ENCODE results near the gene ART5. TPM values are rescaled to one million over a fixed set of nuclear protein-coding genes. Genes with fewer than 3 reads are reported as not detected.

Gene ART5
- total RNA-seq, 2 experiments from 2014 or later = not detected

DNA sequence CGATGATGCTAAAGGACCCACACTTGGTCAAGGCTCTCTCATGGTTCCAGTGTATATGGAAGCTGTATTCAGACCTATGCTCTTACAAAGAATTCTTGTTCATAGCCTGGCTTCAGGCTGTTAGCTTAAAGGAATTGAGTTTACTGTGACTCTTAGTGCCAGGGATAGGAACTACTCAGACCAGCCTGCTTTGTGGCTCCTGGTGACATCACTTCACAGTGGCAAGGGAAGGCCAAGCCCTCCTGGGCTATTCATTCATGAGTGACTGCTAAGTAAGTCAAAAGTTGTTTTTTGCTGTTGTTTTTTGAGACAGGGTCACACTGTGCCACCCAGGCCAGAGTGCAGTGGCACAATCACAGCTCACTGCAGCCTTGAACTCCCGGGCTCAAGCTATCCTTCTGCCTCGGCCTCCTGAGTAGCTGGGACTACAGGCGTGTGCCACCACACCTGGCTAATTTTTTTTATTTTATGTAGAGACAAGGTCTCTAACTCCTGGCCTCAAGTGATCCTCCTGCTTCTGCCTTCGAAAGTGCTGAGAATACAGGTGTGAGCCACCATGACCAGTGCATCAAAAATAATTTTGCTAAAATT, 9.6 kb downstream of the ART5 start:
- H3K27me3 Mint-ChIP-seq = no peaks in the 10 kb centered on the region
- no peaks in the 10 kb centered on the region for H3K4me1 Mint-ChIP-seq (ENCODE audit: low read depth)
- H3K9me3 Mint-ChIP-seq = no peaks in the 10 kb centered on the region
- Histone ChIP-seq H3K4me3 (ENCODE audit: low read length) (no peak overlapping the region), H3K9me3 (ENCODE audit: control insufficient read depth in 1 of 2, insufficient read depth in 1 of 2, low read length in 2 of 2) (no peaks in the 10 kb centered on the region), H3K4me1 (ENCODE audit: insufficient read depth, low read length) (no peaks in the 10 kb centered on the region), H3K36me3 (ENCODE audit: insufficient read depth, low read length) (no peaks in the 10 kb centered on the region), H3K27ac (ENCODE audit: low read depth in 1 of 2, low read length in 2 of 2) (no peak overlapping the region), H3K27me3 (ENCODE audit: control insufficient read depth in 1 of 2, insufficient read depth in 2 of 2, low read length in 2 of 2) (no peaks in the 10 kb centered on the region)
- no peak overlapping the region for H3K4me3 Mint-ChIP-seq
- CTCF ChIA-PET = interaction anchor here (1.0 kb wide), 1 partner anchor 18 kb away, joined by 3 read pairs; no protein-coding TSS in a partner anchor
- H3K27ac Mint-ChIP-seq = no peak overlapping the region
- DNase-seq (no peak), ATAC-seq (ENCODE audit: poor library complexity) (no peak)
- H3K36me3 Mint-ChIP-seq (ENCODE audit: low read depth) = no peaks in the 10 kb centered on the region
- intact Hi-C loops (cut with DNase I, micrococcal nuclease) = no loop called here
- no peak for TF ChIP-seq CTCF (IDR thresholded peaks at IDR 0.05)
- POLR2A ChIA-PET = no interaction called here

GRCh38 chr11:3631331-3631730, 10.5 kb downstream of the ART5 start:
- ATAC-seq (ENCODE audit: poor library complexity) = no peak

DNA sequence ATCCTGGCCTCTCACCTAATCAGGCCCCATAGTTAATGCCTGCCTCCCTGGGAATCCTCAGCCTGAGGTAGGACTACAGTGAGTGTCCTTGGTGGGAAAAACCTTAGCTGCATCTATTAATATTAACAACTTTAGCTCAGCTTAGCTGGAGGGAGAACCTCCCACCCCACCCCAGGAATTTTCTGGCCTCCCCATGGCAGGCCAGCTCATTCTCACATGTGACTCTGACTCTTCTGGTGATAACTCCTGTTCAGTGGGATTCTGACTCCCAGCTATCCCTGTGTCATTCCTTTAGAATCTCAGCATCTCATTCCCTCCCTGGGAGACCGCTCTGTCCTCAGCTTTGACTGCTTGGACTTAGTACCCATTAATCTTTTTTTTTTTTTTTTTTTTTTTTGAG, 14.5 kb downstream of the ART5 start:
- Histone ChIP-seq H3K27me3 (ENCODE audit: control insufficient read depth in 1 of 2, insufficient read depth in 2 of 2, low read length in 2 of 2) (no peaks in the 10 kb centered on the region), H3K4me3 (ENCODE audit: low read length) (no peak overlapping the region), H3K9me3 (ENCODE audit: control insufficient read depth in 1 of 2, insufficient read depth in 1 of 2, low read length in 2 of 2) (peaks cover 0 to 4% of the 10 kb centered on the region in 2 experiments), H3K4me1 (ENCODE audit: insufficient read depth, low read length) (no peaks in the 10 kb centered on the region), H3K36me3 (ENCODE audit: insufficient read depth, low read length) (no peaks in the 10 kb centered on the region), H3K27ac (ENCODE audit: low read depth in 1 of 2, low read length in 2 of 2) (no peak overlapping the region)
- intact Hi-C loops (cut with DNase I, micrococcal nuclease) = no loop called here
- Mint-ChIP-seq H3K36me3 (ENCODE audit: low read depth) (no peaks in the 10 kb centered on the region), H3K9me3 (no peaks in the 10 kb centered on the region), H3K27me3 (no peaks in the 10 kb centered on the region), H3K27ac (no peak overlapping the region), H3K4me3 (no peak overlapping the region), H3K4me1 (ENCODE audit: low read depth) (peaks cover 10% of the 10 kb centered on the region)
- CTCF ChIA-PET = interaction anchor here (0.7 kb wide), 1 partner anchor 14 kb away, joined by 7 read pairs; no protein-coding TSS in a partner anchor
- POLR2A ChIA-PET = no interaction called here
- TF ChIP-seq CTCF (IDR thresholded peaks at IDR 0.05) = no peak
- ATAC-seq (ENCODE audit: poor library complexity) (no peak), DNase-seq (no peak)

More at GRCh38 chr11:3631331-3631730, 10.5 kb downstream of the ART5 start:
- Mint-ChIP-seq H3K36me3 (ENCODE audit: low read depth) (no peaks in the 10 kb centered on the region), H3K27ac (no peak overlapping the region), H3K4me1 (ENCODE audit: low read depth) (peaks cover 6% of the 10 kb centered on the region), H3K9me3 (no peaks in the 10 kb centered on the region), H3K4me3 (no peak overlapping the region), H3K27me3 (no peaks in the 10 kb centered on the region)
- no peak overlapping the region for H3K4me3 ChIP-seq (ENCODE audit: low read length)
- intact Hi-C loops (cut with DNase I, micrococcal nuclease) = no loop called here
- no peaks in the 10 kb centered on the region for H3K36me3 ChIP-seq (ENCODE audit: insufficient read depth, low read length)
- peaks cover 0 to 4% of the 10 kb centered on the region in 2 experiments for H3K9me3 ChIP-seq (ENCODE audit: control insufficient read depth in 1 of 2, insufficient read depth in 1 of 2, low read length in 2 of 2)
- POLR2A ChIA-PET = no interaction called here
- no peaks in the 10 kb centered on the region for H3K4me1 ChIP-seq (ENCODE audit: insufficient read depth, low read length)
- peak in 1 of 14 experiments; percentile 1 for DNase-seq
- H3K27me3 ChIP-seq (ENCODE audit: control insufficient read depth in 1 of 2, insufficient read depth in 2 of 2, low read length in 2 of 2) = no peaks in the 10 kb centered on the region
- no peak for TF ChIP-seq CTCF (IDR thresholded peaks at IDR 0.05)
- CTCF ChIA-PET = interaction anchor here (1.0 kb wide), 1 partner anchor 17 kb away, joined by 3 read pairs; no protein-coding TSS in a partner anchor
- H3K27ac ChIP-seq (ENCODE audit: low read depth in 1 of 2, low read length in 2 of 2) = no peak overlapping the region

Data from CD4-positive, alpha-beta T cell (primary cell).